Right kidney (tissue), 1 donor: Measurements from ENCODE around the gene MTLN.
"Not testable (repeated sequence)": the region's sequence is repeated elsewhere in the genome, so short reads cannot be mapped to it uniquely, and the experiment has no call there.

Experiments used
- DNase-seq: peaks from one replicate; pipeline ENCODE4 v3.0.0-alpha.2; 2016

The MTLN gene

DNA sequence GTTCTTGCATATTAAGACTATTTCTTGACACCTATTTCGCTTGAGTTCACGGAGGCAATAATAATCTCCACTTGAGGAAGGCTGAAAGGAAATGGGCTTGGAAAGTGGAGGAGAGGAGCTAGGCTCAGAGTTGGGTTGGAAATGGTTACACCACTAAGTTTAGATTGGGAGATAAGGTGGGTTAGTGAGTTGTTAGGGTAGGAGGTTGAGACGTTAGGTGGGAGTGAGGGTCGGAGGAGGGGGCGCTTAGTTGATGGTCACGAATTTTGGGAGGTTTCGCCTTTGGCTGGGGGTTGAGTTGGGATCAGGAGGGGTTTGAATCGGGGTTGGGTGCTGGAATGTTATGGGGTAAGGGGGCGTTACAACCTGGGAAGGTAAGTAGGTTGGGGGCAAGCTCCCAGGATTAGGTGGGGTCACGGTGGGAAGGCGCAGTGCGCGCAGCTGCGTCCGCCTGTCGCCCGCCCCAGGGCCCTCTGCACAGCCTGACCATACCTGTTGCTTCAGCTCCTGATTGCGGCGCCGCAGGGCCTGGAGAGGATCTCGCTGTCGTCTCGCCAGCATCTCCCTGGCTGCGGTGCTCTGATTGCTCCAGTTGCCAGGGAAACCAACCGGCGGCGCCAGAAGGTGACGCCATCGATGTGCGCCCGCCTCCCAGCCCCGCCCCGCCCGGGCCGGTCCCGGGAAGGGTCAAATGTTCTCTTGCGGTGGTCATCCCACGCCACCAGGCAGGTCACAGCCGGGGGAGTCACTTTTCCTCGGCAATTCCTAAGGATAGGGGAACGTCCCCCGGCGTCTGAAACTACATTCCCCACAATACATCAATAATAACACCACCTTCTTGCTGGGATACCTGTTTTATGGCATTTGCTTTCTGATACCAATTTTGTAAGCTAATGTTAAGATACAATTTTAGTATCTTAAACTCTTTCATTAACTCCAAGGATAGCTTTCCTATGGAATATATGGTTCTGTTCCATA lies 7.7 kb downstream of the MTLN start, which contains the start of gene NPHP1:
TSS of gene NPHP1 (minus strand) at position 606 of the 978 bp plus-strand sequence. CDS start at position 561, 45 bp downstream.
- DNase-seq: peak; percentile 85

DNA sequence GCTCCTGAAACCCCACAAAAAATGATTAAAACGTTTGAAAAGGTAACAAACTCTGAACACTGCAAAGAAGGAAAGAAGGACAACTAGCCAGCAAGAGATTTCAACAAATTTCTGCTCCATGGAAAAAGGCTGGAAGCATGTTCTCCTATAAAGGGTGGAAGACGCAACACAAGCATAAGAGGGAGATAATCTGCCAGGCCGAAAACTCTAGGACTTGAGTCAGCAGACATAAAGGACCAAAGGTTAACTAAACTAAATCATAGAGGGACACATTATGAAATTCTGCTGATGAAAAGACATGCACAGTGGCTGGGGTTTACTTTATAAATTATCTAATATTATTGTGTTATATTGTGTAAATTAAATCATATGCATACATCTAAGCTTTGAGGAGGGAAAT lies 14.3 kb downstream of the MTLN start:
- no peak for DNase-seq

DNA sequence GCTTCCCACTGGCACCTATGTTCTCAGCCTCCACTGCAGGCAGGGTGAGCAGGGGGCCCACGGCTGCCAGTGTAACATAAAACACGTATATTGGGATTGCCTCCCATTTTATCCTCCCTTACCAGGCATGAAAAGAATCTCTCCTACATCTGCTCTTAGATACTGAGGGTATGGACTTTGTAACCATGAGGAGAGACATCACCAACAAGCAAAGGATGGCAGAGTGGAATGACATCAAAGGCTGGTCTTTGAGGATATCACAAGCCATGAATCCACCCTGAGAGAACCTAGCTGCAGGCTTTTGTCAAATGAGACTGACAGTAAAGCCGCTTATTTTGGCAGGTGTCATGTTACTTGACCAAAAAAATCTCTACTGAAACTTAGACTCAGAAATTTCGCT lies 14.9 kb downstream of the MTLN start:
- DNase-seq: no peak

DNA sequence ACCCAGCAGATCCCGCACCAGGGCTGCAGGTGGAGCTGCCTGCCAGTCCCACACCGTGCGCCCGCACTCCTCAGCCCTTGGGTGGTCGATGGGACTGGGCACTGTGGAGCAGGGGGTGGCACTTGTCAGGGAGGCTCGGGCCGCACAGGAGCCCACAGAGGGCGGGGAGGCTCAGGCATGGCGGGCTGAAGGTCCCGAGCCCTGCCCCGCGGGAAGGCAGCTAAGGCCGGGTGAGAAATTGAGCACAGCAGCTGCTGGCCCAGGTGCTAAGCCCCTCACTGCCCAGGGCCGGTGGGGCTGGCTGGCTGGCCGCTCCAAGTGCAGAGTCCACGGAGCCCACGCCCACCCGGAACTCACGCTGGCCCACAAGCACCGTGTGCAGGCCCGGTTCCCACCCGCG lies 22.2 kb downstream of the MTLN start:
- not testable (repeated sequence) for DNase-seq

DNA sequence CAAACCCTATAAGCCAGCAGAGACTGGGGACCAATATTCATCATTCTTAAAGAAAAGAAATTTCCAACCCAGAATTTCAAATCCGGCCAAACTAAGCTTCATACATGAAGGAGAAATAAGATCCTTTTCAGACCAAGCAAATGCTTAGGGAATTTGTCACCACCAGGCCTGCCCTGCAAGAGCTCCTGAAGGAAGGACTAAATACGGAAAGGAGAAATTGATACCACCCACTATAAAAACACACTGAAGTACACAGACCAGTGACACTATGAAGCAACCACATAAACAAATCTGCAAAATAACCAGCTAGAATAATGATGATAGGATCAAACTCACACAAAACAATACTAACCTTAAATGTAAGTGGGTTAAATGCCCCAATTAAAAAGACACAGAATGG lies 29.9 kb downstream of the MTLN start:
- DNase-seq: no peak

DNA sequence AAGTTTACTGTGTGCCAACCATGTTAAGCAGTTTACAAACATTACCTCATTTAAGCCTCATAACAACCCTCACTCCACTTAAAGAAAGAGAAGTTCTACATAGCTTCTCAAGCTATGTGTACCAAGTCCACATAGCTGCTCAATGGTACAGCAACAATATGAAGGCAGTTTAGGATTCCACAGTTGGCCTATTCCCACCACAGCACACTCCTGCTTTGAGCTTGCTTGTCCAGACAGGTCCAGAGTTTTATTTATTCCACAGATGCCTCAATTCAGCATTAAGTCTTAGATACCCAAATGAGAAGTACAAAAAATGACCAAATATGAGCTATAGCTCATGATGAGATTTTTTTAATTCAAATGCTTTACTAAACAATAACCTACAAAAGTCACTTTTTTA lies 32.3 kb downstream of the MTLN start:
- no peak for DNase-seq

DNA sequence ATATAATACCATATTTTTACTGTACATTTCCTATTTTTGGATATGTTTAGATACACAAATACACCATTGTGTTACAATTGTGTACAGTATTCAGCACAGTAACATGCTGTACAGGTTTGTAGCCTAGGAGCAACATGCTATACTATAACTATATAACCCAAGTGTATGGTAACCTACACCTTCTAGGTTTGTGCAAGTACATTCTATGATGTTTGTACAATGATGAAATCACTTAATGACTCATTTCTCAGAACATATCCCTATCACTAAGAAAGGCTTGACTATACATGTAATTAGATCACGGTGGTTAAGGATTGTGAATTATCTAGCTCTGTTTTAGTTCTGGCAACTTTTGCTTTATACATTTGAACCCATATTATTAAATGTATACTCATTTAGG lies 38.8 kb downstream of the MTLN start:
- no peak for DNase-seq

DNA sequence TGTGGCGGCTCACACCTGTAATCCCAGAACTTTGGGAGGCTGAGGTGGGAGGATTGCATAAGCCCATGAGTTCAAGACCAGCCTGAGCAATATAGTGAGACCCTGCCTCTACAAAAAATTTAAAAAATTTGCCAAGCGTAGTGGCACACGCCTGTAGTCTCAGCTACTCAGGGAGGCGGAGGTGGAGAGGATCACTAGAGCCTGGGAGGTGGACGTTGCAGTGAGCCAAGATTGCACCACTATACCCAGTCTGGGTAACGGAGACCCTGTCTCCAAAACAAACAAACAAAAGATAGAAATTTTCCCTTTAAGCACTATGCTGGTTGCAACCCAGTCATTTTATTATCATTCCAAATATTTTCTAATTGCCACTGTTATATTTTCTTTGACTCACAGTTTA lies 39.8 kb downstream of the MTLN start:
- DNase-seq: no peak

DNA sequence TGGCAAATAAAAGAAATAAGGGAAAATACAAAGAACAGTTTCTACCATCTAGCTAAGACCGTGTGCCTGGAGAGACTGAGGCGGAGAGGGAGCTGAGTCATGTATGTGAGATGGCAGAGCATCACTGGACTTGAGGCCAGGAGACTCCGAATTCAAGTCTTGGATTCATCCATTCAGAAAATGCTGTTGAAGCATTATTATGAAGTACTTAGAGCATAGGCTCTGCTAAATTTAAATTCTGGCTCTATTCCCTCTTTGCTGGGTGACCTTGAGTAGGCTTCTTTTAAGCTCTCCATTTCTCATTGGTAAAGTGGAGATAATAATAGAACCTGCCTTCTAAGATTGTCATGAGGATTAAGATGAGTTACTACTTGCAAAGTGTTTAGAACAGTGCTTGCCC lies 42.2 kb downstream of the MTLN start:
- DNase-seq: no peak

DNA sequence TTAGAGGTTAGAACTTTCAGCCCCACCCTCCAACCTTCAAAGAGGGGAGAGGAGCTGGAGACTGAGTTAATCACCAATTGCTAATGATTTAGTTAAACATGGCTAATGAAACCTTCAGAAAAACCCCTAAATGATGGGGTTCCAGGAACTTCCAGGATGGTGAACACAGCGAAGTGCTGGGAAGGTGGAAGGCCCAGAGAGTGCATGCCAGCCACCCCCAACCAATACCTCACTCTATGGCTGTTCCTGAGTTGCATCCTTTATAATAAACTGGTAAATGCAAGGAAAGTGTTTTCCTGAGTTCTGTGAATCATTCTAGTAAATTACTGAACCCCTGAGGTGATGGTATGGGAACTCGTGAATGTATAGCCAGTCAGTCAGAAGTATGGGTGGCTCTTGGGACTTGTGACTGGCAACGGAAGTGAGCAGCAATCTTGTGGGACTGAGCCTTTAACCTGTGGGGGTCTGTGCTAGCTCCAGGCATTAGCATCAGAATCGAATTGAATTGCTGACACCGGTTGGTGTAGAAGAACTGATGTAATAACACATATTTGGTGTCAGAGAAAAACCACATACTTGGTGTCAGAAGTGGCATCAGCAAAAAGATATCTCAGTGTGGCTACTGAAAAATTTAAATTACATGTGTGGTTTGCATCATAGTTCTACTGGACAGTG lies 44.9 kb downstream of the MTLN start:
- no peak for DNase-seq

DNA sequence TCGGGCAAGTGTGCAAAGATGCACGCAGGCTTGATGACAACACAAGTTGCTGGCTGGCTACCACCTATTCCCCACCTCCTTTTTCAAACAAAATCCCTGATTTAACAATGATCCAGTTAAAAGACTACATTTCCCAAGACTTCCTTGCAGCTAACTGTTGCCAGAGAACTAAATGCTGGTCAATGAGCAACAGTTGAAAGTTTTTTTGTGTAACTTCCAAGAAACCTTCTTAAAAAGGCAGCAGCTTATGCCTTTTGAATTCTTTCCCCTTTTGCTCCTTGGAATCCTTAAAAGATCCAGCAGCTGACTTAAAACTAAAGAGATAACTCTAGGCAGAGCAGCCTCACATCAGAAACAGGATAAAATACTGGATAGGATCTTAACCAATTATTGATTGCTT lies 46.1 kb downstream of the MTLN start:
- DNase-seq: no peak
